ENCODE measurements around the gene FAM3C.

GRCh38 chr7:121411597-121411979 lies 15.5 kb upstream of the FAM3C start:
- TF ChIP-seq, protein P1, sequence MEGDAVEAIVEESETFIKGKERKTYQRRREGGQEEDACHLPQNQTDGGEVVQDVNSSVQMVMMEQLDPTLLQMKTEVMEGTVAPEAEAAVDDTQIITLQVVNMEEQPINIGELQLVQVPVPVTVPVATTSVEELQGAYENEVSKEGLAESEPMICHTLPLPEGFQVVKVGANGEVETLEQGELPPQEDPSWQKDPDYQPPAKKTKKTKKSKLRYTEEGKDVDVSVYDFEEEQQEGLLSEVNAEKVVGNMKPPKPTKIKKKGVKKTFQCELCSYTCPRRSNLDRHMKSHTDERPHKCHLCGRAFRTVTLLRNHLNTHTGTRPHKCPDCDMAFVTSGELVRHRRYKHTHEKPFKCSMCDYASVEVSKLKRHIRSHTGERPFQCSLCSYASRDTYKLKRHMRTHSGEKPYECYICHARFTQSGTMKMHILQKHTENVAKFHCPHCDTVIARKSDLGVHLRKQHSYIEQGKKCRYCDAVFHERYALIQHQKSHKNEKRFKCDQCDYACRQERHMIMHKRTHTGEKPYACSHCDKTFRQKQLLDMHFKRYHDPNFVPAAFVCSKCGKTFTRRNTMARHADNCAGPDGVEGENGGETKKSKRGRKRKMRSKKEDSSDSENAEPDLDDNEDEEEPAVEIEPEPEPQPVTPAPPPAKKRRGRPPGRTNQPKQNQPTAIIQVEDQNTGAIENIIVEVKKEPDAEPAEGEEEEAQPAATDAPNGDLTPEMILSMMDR (IDR thresholded peaks at IDR 0.05; ENCODE audit: low read depth, low read length, missing input control), result no peak
- no peak for TF ChIP-seq SP1 (IDR thresholded peaks at IDR 0.05)
- TF ChIP-seq REST (IDR thresholded peaks at IDR 0.05), result no peak
- no peak for TF ChIP-seq TAF1 (conservative IDR thresholded peaks at IDR 0.05)
- no peak for TF ChIP-seq MAX (IDR thresholded peaks at IDR 0.05)
- no peak for TF ChIP-seq HNF4A (conservative IDR thresholded peaks at IDR 0.05)
- TF ChIP-seq, protein P2, sequence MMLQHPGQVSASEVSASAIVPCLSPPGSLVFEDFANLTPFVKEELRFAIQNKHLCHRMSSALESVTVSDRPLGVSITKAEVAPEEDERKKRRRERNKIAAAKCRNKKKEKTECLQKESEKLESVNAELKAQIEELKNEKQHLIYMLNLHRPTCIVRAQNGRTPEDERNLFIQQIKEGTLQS (IDR thresholded peaks at IDR 0.05), result no peak
- no peak for TF ChIP-seq JUND (IDR thresholded peaks at IDR 0.05)
- no peak for TF ChIP-seq YY1 (IDR thresholded peaks at IDR 0.05)
